Measurements from ENCODE around the gene CCDC54.
"Not testable (repeated sequence)": the region's sequence is repeated elsewhere in the genome, so short reads cannot be mapped to it uniquely, and the experiment has no call there.

The CCDC54 gene

GRCh38 chr3:107377151-107377550, at the start of gene CCDC54:
TSS of gene CCDC54 (plus strand) at chr3:107377439. CDS start at chr3:107377588, 149 bp downstream.
- no peak for DNase-seq (ENCODE audit: low read depth)

- no peak for DNase-seq (ENCODE audit: low read depth)
Observed at GRCh38 chr3:107328069-107328468, 49.2 kb upstream of the CCDC54 start.

GRCh38 chr3:107329088-107329487, 48.2 kb upstream of the CCDC54 start:
- DNase-seq (ENCODE audit: low read depth), result no peak

DNA sequence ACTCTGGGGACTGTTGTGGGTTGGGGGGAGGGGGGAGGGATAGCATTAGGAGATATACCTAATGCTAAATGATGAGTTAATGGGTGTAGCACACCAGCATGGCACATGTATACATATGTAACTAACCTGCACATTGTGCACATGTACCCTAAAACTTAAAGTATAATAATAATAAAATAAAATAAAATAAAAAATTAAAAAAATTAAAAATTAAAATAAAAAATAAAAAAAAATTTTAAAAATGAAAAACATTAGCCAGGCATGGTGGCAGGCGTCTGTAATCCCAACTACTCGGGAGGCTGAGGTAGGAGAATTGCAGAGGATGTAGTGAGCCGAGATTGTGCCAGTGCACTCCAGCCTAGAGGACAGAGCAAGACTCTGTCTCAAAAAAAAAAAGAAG, 37.5 kb upstream of the CCDC54 start:
- DNase-seq (ENCODE audit: low read depth), result not testable (repeated sequence)

DNA sequence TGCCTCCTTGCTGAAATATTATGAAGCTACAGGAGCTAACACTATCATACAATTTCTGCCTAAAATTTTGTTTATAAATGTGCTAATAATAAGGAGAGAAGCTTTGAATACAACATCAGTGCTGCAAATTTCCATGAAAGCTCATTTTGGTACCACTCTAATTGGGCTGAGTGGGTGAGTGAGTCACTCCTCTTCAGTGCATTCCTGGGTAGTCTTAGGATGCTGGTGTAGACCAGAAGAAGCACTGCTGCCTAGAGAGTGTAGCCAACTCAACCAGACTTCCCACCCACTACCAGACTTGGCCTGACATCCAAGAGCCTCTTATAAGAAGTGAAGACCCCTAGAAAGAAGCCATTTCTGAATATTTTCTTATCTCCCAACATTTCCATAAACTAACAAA, 32.5 kb upstream of the CCDC54 start:
- no peak for DNase-seq (ENCODE audit: low read depth)

DNA sequence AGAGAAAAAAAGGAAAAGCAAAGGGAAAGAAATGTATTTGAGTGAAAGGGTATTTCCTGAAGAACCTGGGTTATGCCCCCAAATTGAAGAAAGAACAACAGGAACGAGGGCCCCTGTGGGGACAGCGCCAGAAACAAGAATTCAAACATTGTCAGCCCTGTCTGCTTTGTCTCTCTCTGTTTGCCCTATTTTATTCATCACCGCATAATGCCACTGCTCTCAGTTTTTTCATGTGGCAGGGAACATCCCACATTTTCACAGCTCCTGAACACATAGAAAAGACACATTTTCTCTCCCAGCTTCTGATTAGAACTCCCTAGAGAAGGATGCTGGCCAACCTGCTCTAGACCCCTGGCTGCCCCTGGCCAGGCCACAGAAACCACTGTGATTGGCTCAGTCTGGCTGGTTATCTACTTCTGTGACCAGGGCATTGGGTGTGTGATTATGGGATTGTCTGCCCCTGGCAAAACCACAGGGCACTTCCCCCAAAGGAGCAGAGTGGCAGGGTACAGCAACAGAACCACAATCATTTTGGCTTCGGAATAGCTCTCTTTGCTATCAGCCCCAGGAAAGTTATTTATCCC, 31.3 kb upstream of the CCDC54 start:
- no peak for DNase-seq (ENCODE audit: low read depth)

DNA sequence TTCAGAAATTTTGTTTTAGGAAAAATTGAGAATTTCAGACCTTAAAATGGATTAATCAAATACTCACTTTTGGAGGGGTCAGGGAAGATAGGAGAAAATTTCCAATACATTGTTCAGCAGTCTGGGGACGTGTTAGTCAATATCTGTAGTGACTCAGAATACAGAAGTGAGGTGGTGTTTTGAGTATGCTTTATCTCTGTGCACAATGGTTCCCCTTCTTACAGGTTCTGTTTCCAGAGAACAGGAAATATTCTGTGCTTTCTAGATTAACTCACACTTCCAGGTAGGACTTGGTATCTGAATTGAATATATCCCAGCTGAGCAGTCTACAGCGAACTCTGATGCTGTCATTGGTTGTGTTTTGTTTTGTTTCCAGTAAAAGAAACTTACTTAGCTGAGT, 30.7 kb upstream of the CCDC54 start:
- no peak for DNase-seq (ENCODE audit: low read depth)

DNA sequence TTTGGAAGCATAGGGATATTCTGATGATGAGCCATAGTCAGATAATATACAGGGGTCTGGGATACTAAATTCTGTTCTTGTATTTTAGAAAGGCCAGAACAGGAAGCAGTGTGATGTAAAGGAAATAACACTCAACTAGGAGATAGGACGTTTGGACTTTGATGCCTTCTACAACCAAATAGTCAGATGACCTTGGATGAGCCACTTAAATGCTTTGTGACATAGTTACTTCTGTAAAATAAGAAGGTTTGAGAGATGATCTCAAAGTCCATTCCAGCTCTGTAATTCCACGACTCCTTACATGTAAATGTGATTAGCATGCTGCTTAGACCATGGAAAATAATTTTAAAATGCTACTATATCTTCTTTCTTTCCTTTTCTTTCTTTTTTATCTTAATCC, 29.5 kb upstream of the CCDC54 start:
- DNase-seq (ENCODE audit: low read depth), result no peak

- DNase-seq (ENCODE audit: low read depth), result no peak
Observed at GRCh38 chr3:107356706-107357105, 20.5 kb upstream of the CCDC54 start.

DNA sequence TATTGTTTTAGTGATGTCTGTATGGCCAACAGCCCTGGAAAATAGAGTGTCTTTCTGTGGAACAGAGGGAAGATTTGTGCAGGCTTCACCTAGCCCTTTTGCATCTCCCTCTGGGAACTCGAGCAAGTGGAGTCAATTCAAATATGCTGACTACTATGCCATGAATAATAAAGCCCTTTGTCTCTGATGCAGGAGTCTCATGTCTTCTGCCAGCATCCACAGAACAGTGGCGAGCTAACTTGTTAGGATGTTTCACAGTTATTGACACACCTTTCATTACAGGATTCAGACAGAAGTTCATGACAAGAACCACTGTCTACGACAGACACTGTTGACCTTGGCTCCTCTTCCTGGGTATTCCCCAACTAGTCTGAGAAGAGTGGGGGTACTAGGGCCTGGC, 15.6 kb upstream of the CCDC54 start:
- no peak for DNase-seq (ENCODE audit: low read depth)

DNA sequence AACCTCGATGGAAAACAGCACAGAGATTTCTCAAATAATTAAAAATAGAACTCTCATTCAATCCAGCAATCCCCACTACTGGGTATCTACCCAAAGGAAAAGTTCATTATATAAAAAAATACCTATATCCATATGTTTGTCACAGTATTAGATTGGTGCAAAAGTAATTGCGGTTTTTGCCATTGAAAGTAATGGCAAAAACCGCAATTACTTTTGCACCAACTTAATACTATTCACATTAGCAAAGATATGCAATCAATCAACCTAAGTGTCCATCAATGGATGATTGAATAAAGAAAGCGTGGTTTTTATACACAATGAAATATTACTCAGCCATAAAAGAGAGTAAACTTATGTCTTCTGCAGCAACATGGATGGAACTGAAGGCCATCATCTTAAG, 12.2 kb upstream of the CCDC54 start:
- DNase-seq (ENCODE audit: low read depth), result no peak

GRCh38 chr3:107366766-107367165, 10.5 kb upstream of the CCDC54 start:
- DNase-seq (ENCODE audit: low read depth), result no peak

DNA sequence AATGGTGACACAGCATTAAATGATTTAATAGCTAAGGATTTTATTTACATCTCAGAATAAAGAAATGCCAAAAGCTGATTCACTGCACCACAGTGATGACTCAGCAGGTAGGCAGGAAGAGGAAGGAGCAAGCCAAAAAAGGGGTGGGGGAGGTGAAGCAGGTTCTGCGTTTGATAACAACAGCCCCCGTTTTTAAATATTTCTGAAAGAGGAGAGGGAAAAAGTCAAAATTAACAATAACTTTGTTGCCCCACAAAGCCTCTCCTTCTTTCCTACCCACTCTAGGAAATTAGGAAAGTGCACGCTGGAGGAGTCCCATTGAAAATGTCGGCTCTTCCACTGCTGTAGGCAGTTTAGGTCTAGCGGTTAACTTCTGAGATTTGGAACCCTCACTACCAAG, 9.9 kb upstream of the CCDC54 start:
- DNase-seq (ENCODE audit: low read depth), result no peak

GRCh38 chr3:107368654-107369398, 8.4 kb upstream of the CCDC54 start:
- DNase-seq (ENCODE audit: low read depth), result no peak

DNA sequence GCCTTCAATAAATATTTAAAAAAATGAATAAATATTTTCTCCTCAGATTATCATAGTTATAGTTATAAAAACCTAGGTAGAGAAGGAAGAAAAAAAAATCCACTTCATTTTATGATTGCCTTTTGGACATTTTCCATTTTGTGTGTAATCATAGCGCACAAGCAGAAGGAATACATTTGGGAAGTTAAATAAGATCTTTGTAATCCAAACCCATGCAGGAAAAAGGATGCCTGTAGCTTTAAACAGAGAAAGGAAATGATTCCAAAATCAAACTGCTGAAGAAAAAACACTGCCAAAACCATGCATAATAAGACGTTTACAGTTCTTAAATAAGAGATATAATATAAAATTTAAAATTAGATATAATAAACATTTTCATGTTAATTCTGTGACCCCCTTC, 7.4 kb upstream of the CCDC54 start:
- no peak for DNase-seq (ENCODE audit: low read depth)

DNA sequence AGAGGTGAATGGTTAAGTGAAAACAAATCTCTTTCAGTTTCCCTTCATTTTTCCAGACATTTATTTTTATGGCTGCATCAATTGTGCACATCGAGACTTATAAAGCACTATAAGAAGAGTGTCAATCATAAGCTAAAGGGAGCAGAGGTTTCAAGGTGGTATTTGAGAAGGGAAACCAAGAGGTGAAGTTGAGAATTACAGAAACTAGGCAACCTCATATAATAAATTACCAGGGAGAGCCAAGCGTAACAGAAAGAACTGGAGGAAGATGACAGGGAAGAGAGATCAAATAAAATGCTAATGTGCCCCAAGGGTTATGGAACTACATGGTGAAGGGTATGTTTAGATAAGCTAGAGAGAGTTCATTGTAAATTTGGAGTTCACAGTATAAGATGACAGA, 6.3 kb upstream of the CCDC54 start:
- DNase-seq (ENCODE audit: low read depth), result no peak

DNA sequence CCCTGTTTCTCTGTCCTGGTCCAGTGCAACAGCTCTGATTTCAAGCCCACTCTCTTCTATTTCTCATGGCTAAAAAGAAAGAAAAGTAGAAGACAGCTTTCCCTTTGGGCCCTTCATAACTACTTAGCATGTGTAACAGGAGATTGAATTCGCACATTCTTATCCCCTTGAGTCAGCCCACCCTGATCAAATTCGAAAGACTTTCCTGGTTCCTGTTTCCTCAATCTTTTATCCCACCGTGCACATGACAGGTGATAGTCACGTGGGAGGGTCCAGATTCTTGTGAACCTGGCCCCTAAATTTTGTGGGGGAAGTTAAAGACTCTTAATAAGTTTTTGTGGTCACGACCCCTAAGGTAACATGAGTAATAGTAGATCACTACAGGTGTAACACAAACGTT, 4.7 kb upstream of the CCDC54 start:
- no peak for DNase-seq (ENCODE audit: low read depth)

DNA sequence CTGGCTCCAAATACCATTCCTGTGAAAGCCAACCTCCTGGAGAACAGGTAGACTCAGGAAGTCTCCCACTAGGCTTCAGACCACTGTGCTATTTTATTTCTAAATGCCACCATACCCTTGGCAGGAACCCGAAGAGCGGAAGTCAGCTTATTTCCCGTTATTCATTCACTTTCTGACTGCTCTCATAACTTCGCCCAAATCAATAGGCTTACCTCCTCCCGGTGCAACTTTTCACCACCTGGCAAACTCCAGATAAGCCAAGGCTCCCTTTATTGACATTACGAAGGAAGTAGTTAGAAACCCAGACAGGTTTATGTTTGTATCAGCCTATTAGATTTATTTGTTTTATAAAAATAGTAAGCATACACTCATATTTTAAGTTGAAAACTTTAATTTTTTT, 3.3 kb upstream of the CCDC54 start:
- DNase-seq (ENCODE audit: low read depth), result no peak

GRCh38 chr3:107375682-107376081, 1.6 kb upstream of the CCDC54 start:
- no peak for DNase-seq (ENCODE audit: low read depth)

DNA sequence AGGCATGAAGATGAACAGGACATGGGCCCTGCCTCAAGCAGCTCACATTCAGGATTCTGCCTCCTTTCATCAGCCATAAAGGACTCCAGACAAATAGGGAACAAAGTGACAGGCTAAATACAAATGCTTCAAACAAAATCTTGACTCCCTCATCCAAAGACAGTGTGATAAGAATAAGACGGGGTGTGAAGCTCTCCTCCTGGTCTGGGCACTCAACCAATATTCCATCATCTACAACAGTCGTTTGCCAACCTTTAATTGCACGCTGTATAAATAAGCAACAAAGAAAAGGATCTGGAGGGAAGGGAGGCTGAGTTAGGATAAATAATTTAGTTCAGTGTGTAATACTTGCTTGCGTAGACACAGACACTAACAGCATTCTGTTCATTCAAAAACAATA, 5.4 kb downstream of the CCDC54 start:
- DNase-seq (ENCODE audit: low read depth), result no peak

- DNase-seq (ENCODE audit: low read depth), result no peak
Observed at GRCh38 chr3:107384428-107384827, 7.2 kb downstream of the CCDC54 start.

DNA sequence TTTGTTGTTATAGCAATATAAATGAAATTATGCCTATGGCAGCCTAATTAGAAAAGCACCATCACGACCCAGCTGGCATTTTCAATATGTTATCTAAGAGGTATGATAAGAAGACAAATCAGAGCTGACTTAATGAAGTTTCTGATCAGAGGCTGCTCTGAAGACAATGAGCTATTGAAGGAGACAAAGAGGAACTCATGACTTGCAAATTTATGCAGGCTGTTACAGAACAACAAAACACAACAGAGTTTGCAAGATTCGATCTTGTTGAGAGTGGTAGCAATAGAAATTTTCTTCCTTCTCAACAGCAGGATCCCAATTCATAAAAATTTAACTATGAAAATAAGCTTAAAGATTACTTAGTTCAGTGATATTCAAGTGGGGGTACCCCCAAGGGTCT, 7.7 kb downstream of the CCDC54 start:
- no peak for DNase-seq (ENCODE audit: low read depth)

DNA sequence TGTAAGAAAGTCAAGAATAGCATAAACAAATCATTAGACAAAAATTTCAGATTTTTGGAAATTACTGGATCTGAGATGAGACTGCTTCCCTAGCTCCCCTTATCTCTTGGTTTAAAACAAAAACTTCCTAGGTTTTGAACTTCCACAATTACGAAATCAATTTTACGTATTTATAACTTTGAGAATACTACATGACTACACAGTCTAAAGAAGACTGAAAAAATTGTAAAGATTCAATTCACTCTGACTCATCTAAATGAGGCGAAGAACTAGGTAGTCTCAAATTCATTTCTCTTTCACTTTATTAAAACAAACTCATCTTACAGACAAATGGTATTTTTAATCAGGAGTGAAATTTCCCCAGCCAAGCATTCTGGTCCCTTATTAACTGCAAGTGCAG, 10.3 kb downstream of the CCDC54 start:
- no peak for DNase-seq (ENCODE audit: low read depth)

GRCh38 chr3:107392549-107393165, 15.4 kb downstream of the CCDC54 start:
- DNase-seq (ENCODE audit: low read depth), result no peak
